HG03045 (cell line): ENCODE data around the gene APBA2.
A peak's percentile ranks its signal among the peaks of the same experiment; 100 is the strongest.
"Not testable (repeated sequence)": the region's sequence is repeated elsewhere in the genome, so short reads cannot be mapped to it uniquely, and the experiment has no call there.

Experiments
- ATAC-seq: cut with Tn5 transposase; IDR thresholded peaks from one replicate; pipeline ENCODE4 v1.9.1; 2021; ENCODE audit warnings: mild to moderate bottlenecking, moderate library complexity; ENCODE audit not compliant: unreplicated experiment

The APBA2 gene

DNA sequence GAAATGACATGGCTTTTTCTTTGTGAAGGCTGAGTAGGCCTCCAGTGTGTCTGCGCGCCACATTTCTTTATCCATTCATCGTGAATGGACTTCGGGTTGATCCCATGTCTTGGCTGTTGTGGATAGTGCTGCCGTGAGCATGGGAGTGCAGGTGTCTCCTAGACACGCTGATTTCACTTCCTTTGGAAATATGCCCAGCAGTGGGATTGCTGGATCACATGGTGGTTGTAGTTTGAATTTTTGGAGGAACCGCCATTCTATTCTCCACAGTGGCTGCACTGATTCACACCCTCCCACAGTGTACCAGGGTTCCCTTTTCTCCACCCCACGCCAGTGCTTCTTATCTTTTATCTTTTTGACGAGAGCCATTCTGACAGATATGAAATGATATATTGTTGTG lies 212.2 kb downstream of the APBA2 start:
- ATAC-seq: no peak

GRCh38 chr15:29098652-29099051 lies 212.9 kb downstream of the APBA2 start:
- ATAC-seq: no peak

- ATAC-seq: no peak
These were observed 213.5 kb downstream of the APBA2 start for GRCh38 chr15:29099131-29099880.

DNA sequence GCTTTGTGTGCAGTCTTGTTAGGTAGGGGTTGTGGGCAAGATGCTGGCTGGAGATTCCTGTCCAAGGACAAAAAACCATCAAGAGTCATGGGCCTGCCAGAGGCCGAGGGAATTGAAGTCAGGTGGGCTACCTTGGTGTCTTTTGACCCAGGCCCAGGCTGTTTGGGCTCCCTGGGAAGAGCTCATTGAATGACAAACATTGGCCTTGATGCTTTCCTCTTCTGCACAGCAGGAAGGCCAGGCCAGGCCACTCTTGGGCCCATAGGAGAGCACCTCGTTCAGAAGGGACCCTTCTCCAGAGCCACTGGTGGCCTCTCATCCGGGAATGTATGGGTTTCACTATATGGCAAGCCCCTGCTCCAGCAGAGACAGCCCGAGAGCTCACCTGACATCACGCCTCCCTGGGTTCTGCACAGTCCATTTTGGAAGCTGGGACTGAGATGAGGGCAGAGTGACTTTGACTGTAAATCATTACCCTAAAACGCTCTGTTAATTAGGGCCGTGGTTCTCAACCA lies 214.8 kb downstream of the APBA2 start:
- no peak for ATAC-seq

DNA sequence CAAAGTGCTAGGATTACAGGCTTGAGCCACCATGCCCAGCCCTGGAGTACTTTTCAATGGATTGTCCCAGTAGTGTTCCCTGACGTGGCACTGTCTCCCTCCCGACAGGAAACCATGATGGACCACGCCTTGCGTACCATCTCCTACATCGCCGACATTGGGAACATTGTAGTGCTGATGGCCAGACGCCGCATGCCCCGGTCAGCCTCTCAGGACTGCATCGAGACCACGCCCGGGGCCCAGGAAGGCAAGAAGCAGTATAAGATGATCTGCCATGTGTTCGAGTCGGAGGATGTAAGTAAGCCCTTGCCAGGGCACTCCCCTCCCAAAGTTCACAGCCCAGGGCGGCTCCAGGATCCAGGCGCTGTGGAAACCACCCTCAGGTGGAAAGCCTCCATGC lies 215.7 kb downstream of the APBA2 start:
- no peak for ATAC-seq

GRCh38 chr15:29102173-29102794 lies 216.5 kb downstream of the APBA2 start:
- not testable (repeated sequence) for ATAC-seq

GRCh38 chr15:29102911-29103823 lies 217.4 kb downstream of the APBA2 start:
- peak; percentile 18 for ATAC-seq

GRCh38 chr15:29103824-29104565 lies 218.2 kb downstream of the APBA2 start:
- ATAC-seq: peak; percentile 62

- no peak for ATAC-seq
These were observed 218.7 kb downstream of the APBA2 start for GRCh38 chr15:29104566-29104880.

DNA sequence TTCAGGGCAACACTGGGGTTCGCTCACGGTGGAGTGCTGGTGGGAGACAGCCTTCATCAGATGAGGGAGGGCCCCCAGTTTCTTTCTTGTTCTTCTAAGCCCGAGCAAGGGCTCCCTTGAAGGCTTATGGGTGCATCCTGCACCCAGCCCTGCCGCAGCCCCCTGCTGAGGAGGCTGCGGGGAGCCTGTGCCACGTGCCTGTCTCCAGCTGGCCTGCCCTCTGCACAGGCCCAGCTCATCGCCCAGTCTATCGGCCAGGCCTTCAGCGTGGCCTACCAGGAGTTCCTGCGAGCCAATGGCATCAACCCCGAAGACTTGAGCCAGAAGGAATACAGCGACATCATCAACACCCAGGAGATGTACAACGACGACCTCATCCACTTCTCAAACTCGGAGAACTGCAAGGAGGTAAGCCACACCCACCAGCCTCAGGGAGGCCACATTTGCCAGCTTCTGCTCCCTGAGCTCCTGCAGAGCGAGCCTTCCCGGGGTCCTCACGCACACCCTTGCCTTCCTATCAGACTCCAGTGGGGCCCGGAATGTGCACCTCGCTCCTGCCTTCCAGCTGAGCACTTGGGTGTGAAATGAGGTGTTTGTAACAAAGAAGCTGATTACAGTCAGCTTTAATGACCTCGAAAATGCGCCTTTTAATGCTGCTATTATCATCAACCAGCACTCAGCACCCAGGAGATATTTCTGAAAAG lies 219.5 kb downstream of the APBA2 start:
- ATAC-seq: no peak

GRCh38 chr15:29106116-29106515 lies 220.3 kb downstream of the APBA2 start:
- ATAC-seq: no peak

GRCh38 chr15:29106551-29107290 lies 220.9 kb downstream of the APBA2 start:
- no peak for ATAC-seq

GRCh38 chr15:29107291-29107890 lies 221.6 kb downstream of the APBA2 start:
- ATAC-seq: no peak

- no peak for ATAC-seq
These were observed 222.3 kb downstream of the APBA2 start for GRCh38 chr15:29107971-29108645.

DNA sequence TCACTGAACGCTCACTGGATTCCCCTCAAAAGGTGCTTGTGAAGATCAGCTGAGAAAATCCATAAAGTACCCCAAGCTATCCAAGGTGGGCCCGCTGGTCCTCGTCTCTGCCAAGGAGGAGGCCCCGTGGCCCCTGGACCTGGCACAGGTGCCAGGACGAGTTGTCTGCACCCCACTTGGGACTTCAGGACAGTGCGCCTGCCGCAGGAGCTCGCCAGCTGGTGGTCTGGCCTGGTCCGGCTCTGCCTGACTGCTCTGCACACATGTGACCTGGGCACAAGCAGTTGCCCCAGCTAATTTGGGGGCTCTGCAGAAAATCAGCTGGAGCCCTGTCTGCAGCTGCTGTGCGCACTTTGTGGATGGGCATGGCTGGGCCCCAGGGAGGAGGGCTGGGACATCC lies 224.0 kb downstream of the APBA2 start:
- ATAC-seq: no peak

DNA sequence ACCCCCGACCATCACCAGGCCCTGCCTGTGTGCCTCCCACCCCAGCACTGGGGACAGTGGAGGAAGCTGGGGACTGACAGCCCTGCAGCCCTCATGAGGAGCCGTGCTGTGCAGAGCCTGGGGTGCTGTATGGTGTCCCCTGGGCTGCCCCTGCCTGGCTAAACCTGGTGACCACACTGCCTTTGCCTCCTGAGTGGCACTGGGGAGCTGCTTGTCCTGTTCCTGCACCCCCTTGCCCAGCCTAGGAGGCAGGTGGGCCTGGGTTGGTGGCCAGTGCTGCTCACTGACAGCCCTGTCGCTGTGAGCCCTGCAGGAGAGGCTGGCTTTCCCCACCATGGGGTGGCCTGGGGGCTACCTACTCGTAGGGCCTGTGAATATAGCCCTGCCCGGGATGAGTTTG lies 224.4 kb downstream of the APBA2 start:
- ATAC-seq: no peak

- ATAC-seq: no peak
These were observed 225.0 kb downstream of the APBA2 start for GRCh38 chr15:29110733-29111132.

- ATAC-seq: no peak
These were observed 226.0 kb downstream of the APBA2 start for GRCh38 chr15:29111705-29112281.
